Loucy (cell line): Measurements from ENCODE around the gene CDH13.

ENCODE experiments used
- H2AFZ ChIP-seq: fragments of 200-600 bp; sonication (generic); 2 replicates; pipeline ENCODE4 v1.6.0; 2016; ENCODE audit warnings: antibody characterized with exemption, mild to moderate bottlenecking, low read length, moderate library complexity
- H3F3A ChIP-seq: fragments of 200-600 bp; 2 replicates; pipeline ENCODE4 v1.6.0; 2016; ENCODE audit warnings: antibody characterized with exemption, low read depth, mild to moderate bottlenecking
- H3K27me3 ChIP-seq: fragments of 200-600 bp; sonication (generic); 2 replicates; pipeline ENCODE4 v1.6.1; 2014; ENCODE audit warnings: low read length, mild to moderate bottlenecking; ENCODE audit not compliant: insufficient read depth, poor library complexity, severe bottlenecking
- H3K36me3 ChIP-seq: fragments of 200-600 bp; sonication (generic); 2 replicates; pipeline ENCODE4 v1.6.1; 2016; ENCODE audit warnings: low read length; ENCODE audit not compliant: insufficient read depth
- H3K4me1 ChIP-seq: fragments of 200-600 bp; sonication (generic); 2 replicates; pipeline ENCODE4 v1.5.1; 2014; ENCODE audit warnings: low read length, mild to moderate bottlenecking; ENCODE audit not compliant: insufficient read depth, poor library complexity, severe bottlenecking
- H3K4me2 ChIP-seq: fragments of 200-600 bp; sonication (generic); 2 replicates; pipeline ENCODE4 v1.6.0; 2014; ENCODE audit warnings: antibody characterized with exemption, low read length, low read depth, mild to moderate bottlenecking; ENCODE audit not compliant: poor library complexity, severe bottlenecking
- H3K4me3 ChIP-seq: fragments of 200-600 bp; sonication (generic); 2 replicates; pipeline ENCODE4 v1.5.1; 2014; ENCODE audit warnings: low read length, mild to moderate bottlenecking, mixed read lengths; ENCODE audit not compliant: poor library complexity, severe bottlenecking
- H3K79me2 ChIP-seq: fragments of 200-600 bp; sonication (generic); 2 replicates; pipeline ENCODE4 v1.6.1; 2014; ENCODE audit warnings: low read length; ENCODE audit not compliant: insufficient read depth
- H3K9ac ChIP-seq: fragments of 200-600 bp; sonication (generic); 2 replicates; pipeline ENCODE4 v1.6.0; 2014; ENCODE audit warnings: mild to moderate bottlenecking, low read depth, low read length, moderate library complexity; ENCODE audit not compliant: poor library complexity, severe bottlenecking
- H3K9me2 ChIP-seq: fragments of 200-600 bp; sonication (generic); replicated peaks from 2 replicates; pipeline ENCODE4 v1.6.1; 2016; ENCODE audit warnings: low read depth, low read length, mixed read lengths
- H3K9me3 ChIP-seq: fragments of 200-600 bp; sonication (generic); 2 replicates; pipeline ENCODE4 v1.6.1; 2014; ENCODE audit warnings: mild to moderate bottlenecking, antibody characterized with exemption, low read length, low read depth; ENCODE audit not compliant: insufficient read depth
- H4K20me1 ChIP-seq: fragments of 200-600 bp; sonication (generic); 2 replicates; pipeline ENCODE4 v1.6.0; 2014; ENCODE audit warnings: antibody characterized with exemption, low read length, mild to moderate bottlenecking; ENCODE audit not compliant: insufficient read depth, poor library complexity, severe bottlenecking
- CTCF ChIP-seq: fragments of 200-600 bp; sonication (generic); conservative IDR thresholded peaks from 2 replicates; pipeline ENCODE4 v1.5.1; 2014; ENCODE audit warnings: mild to moderate bottlenecking, antibody characterized with exemption, low read length
- EZH2phosphoT487 ChIP-seq: fragments of 200-600 bp; IDR thresholded peaks from 2 replicates; pipeline ENCODE4 v1.6.1; 2018; ENCODE audit warnings: antibody characterized with exemption, mild to moderate bottlenecking, moderate library complexity, borderline replicate concordance

The CDH13 gene

GRCh38 chr16:82668094-82668493 is 41.3 kb downstream of the CDH13 start:
- Histone ChIP-seq H3K9me2 (no peaks in the 10 kb centered on the region), H3K36me3 (no peaks in the 10 kb centered on the region), H3K27me3 (no peaks in the 10 kb centered on the region), H3F3A (no peaks in the 10 kb centered on the region), H3K4me1 (no peaks in the 10 kb centered on the region), H3K79me2 (no peaks in the 10 kb centered on the region), H3K9me3 (no peaks in the 10 kb centered on the region; the same call in 1 of the 2 replicates), H3K4me3 (no peak overlapping the region), H3K9ac (no peak overlapping the region), H3K4me2 (no peak overlapping the region), H2AFZ (no peak overlapping the region), H4K20me1 (no peaks in the 10 kb centered on the region)
- TF ChIP-seq EZH2phosphoT487: no peak
- no peak for TF ChIP-seq CTCF

DNA sequence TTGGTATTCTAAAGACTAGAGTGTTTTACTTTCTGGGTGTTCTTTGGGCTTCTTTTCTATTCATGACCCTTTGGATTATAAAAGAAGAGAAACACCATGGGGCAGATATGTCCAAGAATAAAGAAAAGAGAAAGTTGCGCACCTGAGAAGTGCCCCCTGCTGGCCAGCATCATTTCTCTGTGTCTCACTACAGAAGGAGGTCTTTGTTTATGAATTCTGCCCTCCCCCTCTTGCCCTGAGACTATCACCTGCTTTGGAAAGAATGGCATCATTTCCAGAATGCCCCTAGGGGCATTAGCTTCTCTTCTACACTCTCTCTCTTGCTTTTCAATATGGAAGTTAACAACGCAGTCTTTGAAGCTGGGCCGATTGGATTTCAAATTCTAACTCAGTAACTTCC is 45.0 kb downstream of the CDH13 start:
- H3K9me3 ChIP-seq: no peaks in the 10 kb centered on the region
- H3K27me3 ChIP-seq: no peaks in the 10 kb centered on the region
- H3K9me2 ChIP-seq: no peaks in the 10 kb centered on the region
- no peak overlapping the region for H3K4me3 ChIP-seq
- H3K4me2 ChIP-seq: no peak overlapping the region
- H3K79me2 ChIP-seq: no peaks in the 10 kb centered on the region
- H3K4me1 ChIP-seq: no peaks in the 10 kb centered on the region
- H3F3A ChIP-seq: no peaks in the 10 kb centered on the region
- TF ChIP-seq EZH2phosphoT487 (no peak), CTCF (peak; percentile 72)
- H3K36me3 ChIP-seq: no peaks in the 10 kb centered on the region
- no peak overlapping the region for H2AFZ ChIP-seq
- H3K9ac ChIP-seq: no peak overlapping the region
- no peaks in the 10 kb centered on the region for H4K20me1 ChIP-seq

- H3K4me2 ChIP-seq: no peak overlapping the region
- H3K9me3 ChIP-seq: no peaks in the 10 kb centered on the region
- H3K4me1 ChIP-seq: no peaks in the 10 kb centered on the region
- H3K9me2 ChIP-seq: no peaks in the 10 kb centered on the region
- H3F3A ChIP-seq: no peaks in the 10 kb centered on the region
- no peaks in the 10 kb centered on the region for H4K20me1 ChIP-seq
- H2AFZ ChIP-seq: no peak overlapping the region
- no peaks in the 10 kb centered on the region for H3K27me3 ChIP-seq
- H3K79me2 ChIP-seq: no peaks in the 10 kb centered on the region
- no peak for TF ChIP-seq EZH2phosphoT487
- H3K36me3 ChIP-seq: no peaks in the 10 kb centered on the region
- H3K9ac ChIP-seq: no peak overlapping the region
- H3K4me3 ChIP-seq: no peak overlapping the region
Observed at GRCh38 chr16:82672676-82673075, 45.9 kb downstream of the CDH13 start.

DNA sequence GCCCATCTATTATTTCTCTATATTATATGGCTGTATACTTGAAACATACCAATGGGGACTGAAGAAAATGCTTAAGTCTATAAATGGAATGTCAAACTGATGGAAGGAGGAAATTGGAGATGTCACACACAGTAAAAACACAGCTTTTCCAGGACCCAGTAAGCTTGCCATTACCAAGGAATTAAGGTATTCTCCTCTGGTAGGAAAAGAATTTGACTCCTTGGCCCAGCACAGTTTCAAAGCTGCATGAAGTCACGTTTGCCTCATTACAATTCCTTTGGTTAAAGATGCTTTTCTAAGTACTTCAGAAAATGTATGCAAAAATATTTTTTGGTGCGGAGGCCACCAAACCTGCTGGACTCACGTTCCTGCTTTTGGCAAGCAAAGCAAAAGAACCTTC is 48.5 kb downstream of the CDH13 start:
- H3K79me2 ChIP-seq: no peaks in the 10 kb centered on the region
- no peak overlapping the region for H2AFZ ChIP-seq
- H3K4me2 ChIP-seq: no peak overlapping the region
- no peaks in the 10 kb centered on the region for H3F3A ChIP-seq
- H4K20me1 ChIP-seq: no peaks in the 10 kb centered on the region
- no peaks in the 10 kb centered on the region for H3K36me3 ChIP-seq
- no peak overlapping the region for H3K9ac ChIP-seq
- H3K27me3 ChIP-seq: no peaks in the 10 kb centered on the region
- TF ChIP-seq EZH2phosphoT487 (no peak), CTCF (no peak)
- H3K9me2 ChIP-seq: no peaks in the 10 kb centered on the region
- no peaks in the 10 kb centered on the region for H3K9me3 ChIP-seq
- no peak overlapping the region for H3K4me3 ChIP-seq
- H3K4me1 ChIP-seq: no peaks in the 10 kb centered on the region
